ENCODE data around the gene TNFSF8.

DNA sequence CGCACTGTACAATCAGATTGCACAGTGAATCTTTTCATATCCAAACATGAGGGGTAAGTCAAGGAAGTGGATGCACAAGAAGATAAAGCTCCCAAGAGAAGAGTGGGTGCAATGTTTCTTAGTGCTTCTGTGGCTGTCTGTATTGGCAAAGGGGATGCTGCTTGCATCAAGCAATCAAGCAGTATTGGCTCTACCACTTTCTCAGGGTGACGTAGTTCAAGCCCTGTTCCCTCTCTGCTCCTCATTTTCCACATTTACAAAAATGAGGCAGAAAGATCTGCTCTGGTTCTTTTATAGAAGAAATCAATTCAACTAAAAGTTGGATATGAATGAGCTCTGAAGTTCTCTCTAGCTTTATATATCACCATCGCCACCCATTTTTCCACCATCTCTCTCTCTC lies 2.3 kb downstream of the TNFSF8 start:
- no peak for TF ChIP-seq CTCF (IDR thresholded peaks at IDR 0.05; ENCODE audit: low read depth, low read length)
- no peak for TF ChIP-seq EZH2phosphoT487 (IDR thresholded peaks at IDR 0.05; ENCODE audit: low read depth)
